GM10266 (cell line): Measurements from ENCODE around the gene VAV2.

Source experiments
- DNase-seq: peaks from one replicate; pipeline ENCODE4 v3.0.0; 2012; ENCODE audit errors: extremely low spot score
- CTCF ChIP-seq: IDR thresholded peaks from 2 replicates; pipeline ENCODE4 v1.5.1; 2012; ENCODE audit warnings: mild to moderate bottlenecking, low read depth; ENCODE audit not compliant: control insufficient read depth, insufficient read depth; ENCODE audit errors: missing control alignments

Gene VAV2

DNA sequence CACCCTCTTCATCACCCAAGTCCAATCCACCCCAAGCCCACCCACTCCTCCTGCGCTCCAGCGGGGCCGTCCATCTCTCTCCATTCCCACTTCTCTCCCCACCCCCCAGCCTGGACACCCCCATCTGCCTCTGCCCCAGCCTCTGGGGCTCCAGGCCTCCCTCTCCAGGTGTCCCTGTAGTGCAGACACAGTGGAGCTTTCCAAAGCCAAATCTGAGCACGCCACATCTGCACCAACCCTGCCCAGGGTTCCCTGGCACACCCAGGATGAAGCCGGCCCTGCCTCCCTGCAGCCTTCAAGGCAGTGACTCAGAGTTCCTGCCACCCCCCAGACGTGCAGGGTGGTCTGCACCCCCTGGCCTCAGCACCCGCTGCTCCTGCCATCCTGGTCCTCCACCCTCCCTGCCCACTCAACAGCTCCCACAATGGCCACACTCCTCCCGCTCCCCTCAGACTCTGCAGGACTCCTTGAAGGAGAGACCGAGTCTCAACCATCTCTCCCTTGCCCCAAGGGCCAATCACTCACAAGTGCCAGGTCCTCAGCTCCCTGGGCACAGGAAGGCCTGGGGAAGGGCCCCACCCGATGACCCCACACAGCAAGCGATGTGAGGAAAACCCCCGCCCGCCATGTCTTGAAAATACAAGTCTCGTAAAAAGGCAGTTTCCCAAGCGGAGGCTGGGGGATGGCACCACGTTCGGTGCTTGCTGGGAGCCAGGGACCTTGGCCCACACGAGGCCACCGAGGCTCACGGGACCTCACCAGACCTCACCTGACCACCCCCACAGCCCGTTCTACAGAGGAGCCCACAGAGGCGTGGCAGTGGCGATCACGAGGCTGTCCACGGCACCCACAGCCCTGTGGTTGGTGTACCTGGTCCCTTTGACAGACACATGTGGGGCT, 22.2 kb downstream of the VAV2 start:
- TF ChIP-seq CTCF, result no peak
- no peak for DNase-seq

DNA sequence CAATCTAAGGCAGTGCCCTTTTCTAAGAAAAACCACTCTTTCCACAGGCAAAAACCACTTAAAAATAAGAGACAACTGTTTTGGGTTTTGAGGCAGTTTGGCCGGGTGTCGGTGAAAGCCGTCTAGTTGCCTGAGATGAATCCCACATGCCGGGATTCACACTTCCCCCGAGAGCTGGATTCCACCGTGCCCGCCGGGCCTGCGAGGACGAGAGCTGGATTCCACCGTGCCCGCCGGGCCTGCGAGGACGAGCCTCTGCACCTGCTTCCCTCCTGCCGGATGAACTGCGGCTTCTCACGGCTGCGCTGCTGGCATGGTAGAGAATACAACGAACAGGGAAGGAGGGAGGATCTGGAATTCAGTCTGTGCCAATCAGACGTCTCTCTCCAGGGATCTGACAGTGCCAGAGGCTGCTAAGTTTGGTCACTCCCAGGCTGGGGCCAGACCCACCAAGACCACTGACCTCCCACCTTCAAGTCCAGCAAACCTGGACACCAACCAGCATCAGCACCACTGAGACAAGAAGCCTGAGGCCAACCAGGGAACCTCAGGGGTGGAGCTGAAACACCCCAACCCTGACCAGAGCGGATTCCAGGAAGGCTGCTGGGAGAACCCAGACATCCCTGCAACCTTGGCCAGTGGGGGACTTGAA, 23.0 kb downstream of the VAV2 start:
- no peak for DNase-seq
- no peak for TF ChIP-seq CTCF

DNA sequence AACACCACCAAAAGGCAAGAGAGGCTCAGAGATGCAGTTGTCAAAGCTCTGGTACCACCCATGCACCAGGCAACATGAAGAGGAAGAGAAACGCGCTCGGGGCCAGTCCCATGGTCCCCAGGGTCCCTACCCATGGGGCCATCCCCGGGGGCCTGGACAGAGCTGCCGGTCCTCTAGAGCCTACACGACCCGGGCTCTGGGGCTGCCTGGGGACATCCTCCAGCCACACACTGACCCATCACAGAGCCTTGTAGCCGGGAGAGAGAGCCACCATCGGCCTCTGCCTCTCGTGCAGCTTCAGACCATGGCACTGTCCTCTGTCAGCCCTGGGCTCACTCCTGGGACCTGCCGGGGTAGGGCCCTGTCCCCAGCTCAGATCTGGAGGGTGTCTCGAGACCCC, 23.7 kb downstream of the VAV2 start:
- TF ChIP-seq CTCF, result no peak
- no peak for DNase-seq

- no peak for DNase-seq
These were observed 24.9 kb downstream of the VAV2 start for GRCh38 chr9:133967024-133967741.

DNA sequence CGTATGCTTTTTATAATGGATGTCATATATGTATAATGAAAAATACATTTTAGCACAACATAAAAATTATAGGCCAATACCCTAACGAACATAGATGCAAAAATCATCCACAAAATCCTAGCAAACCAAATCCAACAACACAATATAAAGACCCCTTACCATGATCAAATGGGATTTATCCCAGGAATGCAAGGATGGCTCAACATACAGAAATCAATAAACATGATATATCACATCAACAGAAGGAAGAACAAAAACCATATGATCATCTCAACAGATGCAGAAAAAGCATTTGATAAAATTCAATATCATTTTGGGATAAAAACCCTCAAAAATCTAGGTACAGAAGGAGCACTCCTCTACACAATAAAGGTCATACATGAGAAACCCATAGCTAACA, 27.7 kb downstream of the VAV2 start:
- no peak for TF ChIP-seq CTCF

More at GRCh38 chr9:133967024-133967741, 24.9 kb downstream of the VAV2 start:
- TF ChIP-seq CTCF, result no peak

GRCh38 chr9:133963166-133963565, 29.0 kb downstream of the VAV2 start:
- DNase-seq, result no peak
- no peak for TF ChIP-seq CTCF

More for the DNA sequence above, 27.7 kb downstream of the VAV2 start:
- DNase-seq, result no peak
